HuH-7.5 (cell line): Measurements from ENCODE around the gene SPRING1.
"Not testable (repeated sequence)": the region's sequence is repeated elsewhere in the genome, so short reads cannot be mapped to it uniquely, and the experiment has no call there.

Source experiments
- DNase-seq: peaks from one replicate; pipeline ENCODE4 v3.0.0; 2011; ENCODE audit warnings: low spot score

The SPRING1 gene

GRCh38 chr12:116737774-116738657 lies at the start of gene SPRING1, which contains the start of gene RNFT2:
TSS of gene SPRING1 (minus strand) at chr12:116738069. CDS start at chr12:116737900, 169 bp downstream.
TSS of gene RNFT2 (plus strand) at chr12:116738315. CDS start at chr12:116740498, 2,183 bp downstream.
- peak; percentile 97 for DNase-seq

- no peak for DNase-seq
These were observed 46.4 kb upstream of the SPRING1 start for GRCh38 chr12:116784238-116784612.

GRCh38 chr12:116783525-116784237 lies 45.8 kb upstream of the SPRING1 start:
- no peak for DNase-seq

GRCh38 chr12:116780942-116781341 lies 43.1 kb upstream of the SPRING1 start:
- DNase-seq, result no peak

GRCh38 chr12:116779597-116779996 lies 41.7 kb upstream of the SPRING1 start:
- DNase-seq, result no peak

GRCh38 chr12:116777245-116777644 lies 39.4 kb upstream of the SPRING1 start:
- DNase-seq, result no peak

- DNase-seq, result no peak
These were observed 36.2 kb upstream of the SPRING1 start for GRCh38 chr12:116774020-116774419.

- DNase-seq, result peak; percentile 12
These were observed 35.4 kb upstream of the SPRING1 start for GRCh38 chr12:116773276-116773731.

- no peak for DNase-seq
These were observed 33.8 kb upstream of the SPRING1 start for GRCh38 chr12:116771651-116772050.

- DNase-seq, result no peak
These were observed 28.9 kb upstream of the SPRING1 start for GRCh38 chr12:116766746-116767145.

GRCh38 chr12:116766285-116766684 lies 28.4 kb upstream of the SPRING1 start:
- no peak for DNase-seq

GRCh38 chr12:116765271-116765670 lies 27.4 kb upstream of the SPRING1 start:
- no peak for DNase-seq

GRCh38 chr12:116761499-116761898 lies 23.6 kb upstream of the SPRING1 start:
- DNase-seq, result no peak

GRCh38 chr12:116760622-116761020 lies 22.8 kb upstream of the SPRING1 start:
- DNase-seq, result no peak

- DNase-seq, result no peak
These were observed 22.1 kb upstream of the SPRING1 start for GRCh38 chr12:116759783-116760621.

GRCh38 chr12:116754783-116755182 lies 16.9 kb upstream of the SPRING1 start:
- not testable (repeated sequence) for DNase-seq

GRCh38 chr12:116754097-116754496 lies 16.2 kb upstream of the SPRING1 start:
- DNase-seq, result not testable (repeated sequence)

- DNase-seq, result no peak
These were observed 12.4 kb upstream of the SPRING1 start for GRCh38 chr12:116750298-116750697.

GRCh38 chr12:116749884-116750283 lies 12.0 kb upstream of the SPRING1 start:
- DNase-seq, result no peak

GRCh38 chr12:116745554-116745953 lies 7.7 kb upstream of the SPRING1 start:
- no peak for DNase-seq

GRCh38 chr12:116744766-116745165 lies 6.9 kb upstream of the SPRING1 start:
- no peak for DNase-seq

GRCh38 chr12:116742787-116743186 lies 4.9 kb upstream of the SPRING1 start:
- DNase-seq, result not testable (repeated sequence)
